ENCODE data around the gene OTC.

OTC gene

GRCh38 chrX:38356401-38356800, 4.0 kb downstream of the OTC start:
- DNase-seq (ENCODE audit: extremely low read depth, low read depth) = no peak
- TF ChIP-seq CTCF (IDR thresholded peaks at IDR 0.05; ENCODE audit: low read depth, low read length) = no peak

DNA sequence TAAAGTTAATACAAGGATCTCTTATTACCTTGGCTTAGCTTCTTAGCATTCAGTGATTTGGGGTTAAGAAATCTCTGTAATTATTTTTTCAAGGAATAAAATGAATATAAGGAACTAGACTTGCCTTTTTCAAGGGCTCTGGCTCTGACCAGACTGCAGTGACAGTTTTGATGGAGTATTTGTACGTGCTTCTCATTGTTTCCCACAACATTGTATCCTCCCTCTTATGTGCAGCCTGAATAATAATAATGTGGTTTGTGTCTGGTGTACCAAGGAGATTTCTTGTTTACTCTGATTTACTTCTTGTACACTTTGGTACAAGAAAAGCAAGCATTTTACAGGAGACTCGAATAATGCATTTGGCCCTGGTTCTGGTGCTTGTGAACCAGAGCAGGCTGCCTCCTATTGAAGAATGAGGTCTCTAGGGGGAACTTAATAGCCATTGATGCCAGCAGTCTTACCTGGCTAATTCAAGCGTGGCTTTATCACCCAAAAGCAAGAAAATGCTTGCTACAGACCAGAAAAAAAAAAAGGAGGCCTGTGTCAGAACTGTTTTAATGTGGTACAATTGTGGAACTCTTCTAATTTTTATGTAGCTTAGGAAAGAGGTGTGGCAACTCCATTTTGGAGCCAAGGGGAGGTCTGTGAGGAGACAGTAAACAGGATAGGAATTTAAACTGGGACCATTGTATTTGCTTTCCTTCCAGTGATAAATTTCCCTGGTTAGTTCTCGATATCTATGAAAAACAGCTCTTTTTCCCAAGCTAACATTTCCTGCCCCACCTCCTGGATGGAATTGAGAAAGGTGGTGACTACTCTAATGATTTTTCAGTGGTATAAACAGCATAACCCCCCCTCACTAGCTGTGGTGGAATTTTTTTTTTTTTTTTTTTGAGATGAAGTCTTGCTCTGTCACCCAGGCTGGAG, 5.6 kb downstream of the OTC start:
- no peak for TF ChIP-seq CTCF (IDR thresholded peaks at IDR 0.05; ENCODE audit: low read depth, low read length)
- DNase-seq (ENCODE audit: extremely low read depth, low read depth) = no peak

DNA sequence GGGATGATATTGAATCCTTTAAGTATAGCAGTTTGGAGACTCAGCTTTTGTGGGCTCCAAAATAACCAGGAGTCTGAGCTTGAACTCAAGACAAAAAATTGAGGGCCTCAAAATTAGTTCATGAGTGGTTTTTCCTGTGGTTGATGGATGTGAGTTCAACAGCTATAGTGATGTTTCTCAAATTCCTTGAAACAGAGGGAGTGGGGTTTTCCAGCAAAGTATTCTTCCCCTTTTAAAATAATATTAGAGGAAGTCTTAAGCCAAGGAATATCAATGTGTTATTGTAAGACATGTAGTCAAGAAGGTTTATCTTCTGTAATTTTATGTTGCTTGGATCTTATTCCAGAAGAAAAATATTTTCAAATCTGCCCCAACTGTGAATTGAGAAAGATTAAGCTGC, 10.6 kb downstream of the OTC start:
- no peak for TF ChIP-seq CTCF (IDR thresholded peaks at IDR 0.05; ENCODE audit: low read depth, low read length)
- no peak for DNase-seq (ENCODE audit: extremely low read depth, low read depth)

GRCh38 chrX:38365954-38366353, 13.6 kb downstream of the OTC start:
- TF ChIP-seq CTCF (IDR thresholded peaks at IDR 0.05; ENCODE audit: low read depth, low read length) = no peak
- DNase-seq (ENCODE audit: extremely low read depth, low read depth) = no peak

DNA sequence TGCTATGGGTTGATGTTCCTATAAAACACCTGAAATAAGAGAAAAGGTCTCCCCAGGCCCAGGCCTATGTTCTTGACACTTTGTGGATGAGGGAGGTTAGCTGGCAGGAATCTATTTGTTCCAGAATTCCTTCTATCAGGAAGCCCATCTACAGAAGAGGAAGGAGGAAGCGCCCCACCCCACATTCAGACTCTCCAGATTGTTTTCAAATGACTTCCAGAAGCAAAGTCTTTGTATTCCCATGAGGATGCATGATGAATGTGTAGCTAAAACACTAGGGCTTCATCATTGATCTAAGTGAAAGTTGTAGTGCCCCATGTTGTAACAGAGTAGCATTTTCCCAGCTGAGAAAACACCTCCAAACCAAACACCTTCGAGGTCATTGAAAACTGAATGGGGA, 16.4 kb downstream of the OTC start:
- no peak for DNase-seq (ENCODE audit: extremely low read depth, low read depth)
- TF ChIP-seq CTCF (IDR thresholded peaks at IDR 0.05; ENCODE audit: low read depth, low read length) = no peak

DNA sequence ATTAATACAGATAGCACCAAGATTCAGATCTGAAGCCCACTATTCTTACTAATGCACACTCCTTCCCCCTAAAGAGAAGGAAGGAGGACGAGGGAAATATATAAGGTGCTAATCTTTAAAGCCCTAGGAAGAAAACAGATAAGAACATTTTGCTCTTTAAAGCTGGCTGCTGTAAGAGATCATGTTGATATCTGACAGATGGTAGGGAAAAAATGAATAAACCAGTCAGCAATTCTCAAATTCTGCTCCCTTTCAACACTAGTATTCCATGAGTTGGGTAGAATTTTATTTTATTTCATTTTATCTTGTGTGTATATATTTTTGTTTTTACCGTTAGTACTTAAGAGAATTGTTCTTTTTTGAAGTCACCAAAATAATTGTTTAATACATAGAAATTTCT, 19.2 kb downstream of the OTC start:
- DNase-seq (ENCODE audit: extremely low read depth, low read depth) = no peak
- no peak for TF ChIP-seq CTCF (IDR thresholded peaks at IDR 0.05; ENCODE audit: low read depth, low read length)

DNA sequence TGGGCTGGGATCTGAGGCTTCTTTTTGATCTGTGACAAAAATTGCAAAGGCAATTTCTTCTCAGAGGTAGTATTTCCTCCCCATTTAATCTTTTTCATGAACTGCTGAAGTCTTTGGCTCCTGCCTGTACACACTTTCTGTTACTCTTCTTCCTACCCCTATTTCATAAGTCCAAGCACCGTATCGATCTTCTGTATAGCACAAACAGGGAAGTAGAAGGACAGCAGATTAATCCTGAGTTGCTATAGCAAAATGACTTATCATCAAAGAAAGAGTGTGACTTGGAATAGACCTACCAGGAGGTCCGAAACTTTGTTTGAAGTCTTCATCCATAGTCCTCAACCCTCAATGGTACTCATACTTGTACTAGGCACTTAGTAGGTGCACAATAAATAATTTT, 22.0 kb downstream of the OTC start:
- TF ChIP-seq CTCF (IDR thresholded peaks at IDR 0.05; ENCODE audit: low read depth, low read length) = no peak
- no peak for DNase-seq (ENCODE audit: extremely low read depth, low read depth)
